ENCODE data around the gene PNP.

The PNP gene

DNA sequence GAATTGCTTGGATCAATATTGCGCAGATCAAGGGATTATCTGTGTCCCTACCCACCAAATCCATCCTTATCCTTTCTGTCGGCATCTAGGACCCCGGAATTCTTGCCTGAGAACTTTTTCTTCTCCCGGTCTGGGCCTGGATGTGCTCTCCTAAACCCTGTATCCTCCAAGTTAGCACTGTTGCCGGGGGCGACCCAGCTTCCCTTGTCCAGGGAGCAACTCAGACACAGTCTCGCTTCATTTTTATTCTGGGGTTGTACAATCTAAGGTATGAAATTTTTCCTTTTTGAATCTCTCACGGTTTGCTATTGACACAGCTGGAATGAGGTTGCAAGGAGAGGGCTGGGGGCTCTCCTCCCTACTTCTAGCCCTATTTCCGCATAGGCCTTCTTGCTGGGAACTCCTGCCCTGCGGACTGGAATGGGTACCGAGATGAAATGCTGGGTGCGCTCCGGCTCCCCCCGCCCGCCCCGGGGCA lies 403 bp upstream of the PNP start:
- H3K27me3 Mint-ChIP-seq (ENCODE audit: low read depth), result peaks cover 11% of the 10 kb centered on the region
- peak overlapping the region; percentile 99 for H3K4me3 Mint-ChIP-seq
- H3K4me1 Mint-ChIP-seq (ENCODE audit: low read depth), result peaks cover 30% of the 10 kb centered on the region
- H3K36me3 Mint-ChIP-seq (ENCODE audit: low read depth), result peaks cover 19% of the 10 kb centered on the region
- H3K9me3 Mint-ChIP-seq, result no peaks in the 10 kb centered on the region
- H3K27ac Mint-ChIP-seq, result peak overlapping the region; percentile 97

DNA sequence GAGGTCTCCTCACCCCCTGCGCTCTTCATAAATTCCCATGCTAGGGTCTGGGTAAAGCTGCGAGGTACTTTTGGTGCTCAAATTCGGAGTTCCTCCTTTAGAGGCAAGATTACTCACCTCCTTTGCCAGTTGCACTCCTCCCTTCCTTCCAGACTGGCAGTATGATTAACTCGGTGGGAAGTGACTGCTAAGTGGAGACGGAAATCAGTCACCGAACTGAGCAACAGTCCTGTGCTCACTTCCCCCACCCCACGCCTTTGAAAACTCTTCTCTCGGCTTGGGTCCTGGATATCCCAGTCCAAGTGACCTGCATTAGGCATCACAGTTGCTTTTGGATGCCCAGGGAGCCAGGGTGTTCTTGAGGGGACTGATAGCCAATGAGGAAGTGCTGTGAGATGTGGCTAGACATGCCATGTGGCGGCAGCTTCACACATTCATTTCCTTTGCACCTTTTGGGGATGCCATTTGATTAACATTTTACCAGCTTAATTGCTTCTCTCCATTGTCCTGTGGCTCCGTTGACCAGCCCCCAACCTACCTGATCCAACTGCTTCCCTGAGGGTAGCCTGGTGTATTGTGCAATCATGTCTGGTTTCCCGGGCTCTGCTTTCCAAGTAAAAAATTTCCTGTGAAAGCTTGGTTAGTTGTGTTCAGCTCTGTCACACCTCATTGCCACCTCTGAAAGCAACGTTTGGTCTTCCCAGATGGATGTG lies 840 bp downstream of the PNP start:
- Mint-ChIP-seq H3K4me1 (ENCODE audit: low read depth) (peaks cover 37% of the 10 kb centered on the region), H3K27ac (peak overlapping the region; percentile 97)

DNA sequence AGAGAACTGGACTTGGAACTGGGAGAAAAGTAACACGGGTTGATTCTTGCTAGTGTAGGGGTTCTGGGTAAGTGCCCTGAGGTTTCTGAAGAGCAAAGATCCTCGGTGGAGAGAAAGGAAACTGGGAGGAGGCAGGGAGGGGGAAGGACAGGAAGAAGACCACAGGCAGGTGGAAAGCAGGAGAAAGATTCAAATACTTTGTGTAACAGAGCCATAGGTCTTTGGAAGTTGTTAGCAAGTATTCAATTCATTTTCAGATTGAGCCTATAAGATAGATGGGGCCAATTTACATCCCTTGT lies 1.3 kb downstream of the PNP start:
- H3K4me3 Mint-ChIP-seq, result peak overlapping the region; percentile 99
- peak overlapping the region; percentile 97 for H3K27ac Mint-ChIP-seq
- peaks cover 38% of the 10 kb centered on the region for H3K4me1 Mint-ChIP-seq (ENCODE audit: low read depth)
- no peaks in the 10 kb centered on the region for H3K9me3 Mint-ChIP-seq
- peaks cover 36% of the 10 kb centered on the region for H3K36me3 Mint-ChIP-seq (ENCODE audit: low read depth)
- H3K27me3 Mint-ChIP-seq (ENCODE audit: low read depth), result peaks cover 11% of the 10 kb centered on the region

More for the DNA sequence above, 840 bp downstream of the PNP start:
- Mint-ChIP-seq H3K4me3 (peak overlapping the region; percentile 99), H3K36me3 (ENCODE audit: low read depth) (peaks cover 31% of the 10 kb centered on the region), H3K27me3 (ENCODE audit: low read depth) (peaks cover 11% of the 10 kb centered on the region), H3K9me3 (no peaks in the 10 kb centered on the region)

DNA sequence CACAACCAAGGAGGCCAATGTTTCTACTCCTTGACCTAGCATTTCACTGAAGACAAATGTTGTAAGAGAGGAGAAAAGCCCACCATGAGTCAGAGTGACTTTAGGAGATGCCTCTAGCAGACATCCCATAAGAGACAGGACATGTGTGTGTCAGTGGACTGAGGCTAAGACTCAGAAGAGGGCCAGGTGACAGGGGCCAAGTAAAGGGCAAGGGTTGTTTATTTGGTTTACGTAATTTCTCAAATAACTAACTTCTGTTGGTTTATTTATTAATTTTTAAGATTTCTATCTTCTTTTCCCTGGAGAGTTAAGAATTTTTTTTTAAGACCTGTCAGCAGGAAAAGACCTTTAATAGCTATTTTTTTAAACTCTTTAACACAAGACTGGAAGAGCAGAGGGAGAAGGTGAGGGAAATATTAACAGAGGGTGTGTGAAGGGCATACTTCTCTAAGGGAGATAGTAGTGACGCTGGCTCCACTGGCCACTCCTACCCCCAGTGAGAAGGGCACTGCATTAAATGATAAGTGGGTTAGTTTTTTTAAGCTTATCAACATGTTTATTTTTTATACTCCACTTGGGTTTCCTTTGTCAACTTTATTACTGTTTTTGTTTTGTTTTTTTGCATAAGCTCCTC lies 3.4 kb downstream of the PNP start:
- Mint-ChIP-seq H3K9me3 (no peaks in the 10 kb centered on the region), H3K27ac (peak overlapping the region; percentile 50), H3K27me3 (ENCODE audit: low read depth) (peaks cover 6% of the 10 kb centered on the region), H3K36me3 (ENCODE audit: low read depth) (peaks cover 55% of the 10 kb centered on the region), H3K4me1 (ENCODE audit: low read depth) (peaks cover 50% of the 10 kb centered on the region), H3K4me3 (peak overlapping the region; percentile 39)

DNA sequence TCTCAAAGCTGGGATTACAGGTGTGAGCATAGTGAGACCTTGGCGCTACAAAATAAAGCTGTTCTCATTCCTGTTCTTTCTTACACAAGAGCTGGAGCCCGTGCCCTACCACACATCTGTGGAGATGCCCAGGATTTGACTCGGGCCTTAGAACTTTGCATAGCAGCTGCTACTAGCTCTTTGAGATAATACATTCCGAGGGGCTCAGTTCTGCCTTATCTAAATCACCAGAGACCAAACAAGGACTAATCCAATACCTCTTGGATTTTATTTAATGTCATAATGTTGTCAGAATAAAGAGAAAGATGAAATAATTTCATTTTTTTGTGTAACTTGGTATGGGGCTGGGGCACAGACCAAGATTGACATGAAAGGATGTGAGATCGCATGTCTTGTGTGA lies 7.6 kb downstream of the PNP start:
- Mint-ChIP-seq H3K27ac (peak overlapping the region; percentile 79), H3K36me3 (ENCODE audit: low read depth) (peaks cover 66% of the 10 kb centered on the region), H3K27me3 (ENCODE audit: low read depth) (no peaks in the 10 kb centered on the region), H3K4me1 (ENCODE audit: low read depth) (peaks cover 36% of the 10 kb centered on the region), H3K4me3 (peak overlapping the region; percentile 67), H3K9me3 (no peaks in the 10 kb centered on the region)

DNA sequence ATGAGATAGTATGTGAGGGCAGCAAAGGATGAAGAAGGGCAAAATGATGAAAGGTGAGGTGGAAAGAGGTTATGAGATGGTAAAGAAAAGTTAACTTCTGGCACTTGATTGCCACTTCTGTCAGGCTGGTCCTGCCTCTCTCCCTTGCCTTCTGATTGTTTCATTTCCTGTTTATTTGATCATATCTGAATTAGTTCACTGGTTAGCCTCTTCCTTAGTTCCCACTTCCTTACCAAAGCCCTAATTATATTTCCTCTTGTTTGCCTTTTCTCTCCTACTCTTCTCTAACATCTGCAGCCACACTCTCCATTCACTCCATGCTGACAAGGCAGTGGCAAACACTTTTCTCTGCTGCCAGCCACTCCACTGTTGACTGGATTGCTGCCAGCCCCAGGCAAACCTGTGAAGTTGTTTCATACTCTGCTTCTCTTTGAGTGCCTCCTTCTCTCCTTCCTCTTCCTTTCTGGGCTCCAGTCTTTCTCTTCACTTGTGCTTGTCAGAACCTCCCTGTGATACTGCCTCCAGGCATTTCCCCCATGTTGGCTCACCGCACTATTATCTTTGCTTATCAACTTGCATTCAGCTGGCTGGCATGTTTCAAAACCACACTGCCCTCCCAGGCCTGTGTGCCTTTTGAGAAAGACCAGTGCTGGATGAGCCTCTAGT lies 8.1 kb downstream of the PNP start:
- H3K36me3 Mint-ChIP-seq (ENCODE audit: low read depth), result peaks cover 63% of the 10 kb centered on the region
- peaks cover 31% of the 10 kb centered on the region for H3K4me1 Mint-ChIP-seq (ENCODE audit: low read depth)

DNA sequence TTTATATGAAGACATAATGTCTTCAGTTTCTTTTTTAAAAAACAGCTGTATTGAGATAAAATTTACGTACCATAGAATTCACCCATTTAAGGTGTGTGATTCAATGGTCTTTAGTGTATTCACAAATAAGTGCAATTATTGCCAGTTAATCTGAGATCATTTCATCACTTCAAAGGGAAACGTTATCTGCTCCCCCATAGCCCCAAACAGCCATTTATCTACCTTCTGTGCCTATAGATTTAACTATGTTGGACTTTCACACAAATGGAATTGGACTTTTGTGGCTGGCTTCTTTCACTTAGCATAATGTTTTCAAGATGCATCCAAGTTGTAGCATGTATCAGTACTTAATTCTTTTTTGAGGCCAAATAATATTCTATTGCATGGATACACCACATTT lies 9.7 kb downstream of the PNP start:
- Mint-ChIP-seq H3K4me1 (ENCODE audit: low read depth) (peaks cover 24% of the 10 kb centered on the region), H3K9me3 (no peaks in the 10 kb centered on the region), H3K27me3 (ENCODE audit: low read depth) (no peaks in the 10 kb centered on the region), H3K4me3 (no peak overlapping the region), H3K36me3 (ENCODE audit: low read depth) (peaks cover 50% of the 10 kb centered on the region), H3K27ac (no peak overlapping the region)

More for the DNA sequence above, 8.1 kb downstream of the PNP start:
- peak overlapping the region; percentile 67 for H3K4me3 Mint-ChIP-seq
- H3K27me3 Mint-ChIP-seq (ENCODE audit: low read depth), result no peaks in the 10 kb centered on the region
- no peaks in the 10 kb centered on the region for H3K9me3 Mint-ChIP-seq
- peak overlapping the region; percentile 79 for H3K27ac Mint-ChIP-seq

DNA sequence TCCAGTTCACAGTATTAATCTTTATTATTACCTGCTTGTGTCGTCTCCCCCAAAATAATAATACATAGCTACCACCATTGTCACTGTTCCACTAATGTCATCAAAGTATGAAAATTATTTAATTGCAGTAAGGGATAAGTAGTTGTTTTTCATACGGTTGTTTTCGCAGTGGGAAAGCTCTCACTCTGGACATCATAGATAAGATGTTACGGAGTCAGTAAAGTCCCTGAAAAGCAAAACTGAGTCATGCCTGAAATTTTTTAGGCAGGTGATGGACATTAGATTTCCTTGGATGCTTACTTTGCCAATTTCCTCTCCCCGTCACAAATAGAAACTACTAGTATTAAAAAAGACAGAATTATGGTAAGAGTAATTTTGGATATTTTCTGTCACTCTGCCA lies 13.2 kb downstream of the PNP start:
- H3K4me1 Mint-ChIP-seq (ENCODE audit: low read depth), result peaks cover 15% of the 10 kb centered on the region
- no peak overlapping the region for H3K4me3 Mint-ChIP-seq
- H3K9me3 Mint-ChIP-seq, result no peaks in the 10 kb centered on the region
- H3K36me3 Mint-ChIP-seq (ENCODE audit: low read depth), result peaks cover 17% of the 10 kb centered on the region
- no peak overlapping the region for H3K27ac Mint-ChIP-seq
- no peaks in the 10 kb centered on the region for H3K27me3 Mint-ChIP-seq (ENCODE audit: low read depth)

DNA sequence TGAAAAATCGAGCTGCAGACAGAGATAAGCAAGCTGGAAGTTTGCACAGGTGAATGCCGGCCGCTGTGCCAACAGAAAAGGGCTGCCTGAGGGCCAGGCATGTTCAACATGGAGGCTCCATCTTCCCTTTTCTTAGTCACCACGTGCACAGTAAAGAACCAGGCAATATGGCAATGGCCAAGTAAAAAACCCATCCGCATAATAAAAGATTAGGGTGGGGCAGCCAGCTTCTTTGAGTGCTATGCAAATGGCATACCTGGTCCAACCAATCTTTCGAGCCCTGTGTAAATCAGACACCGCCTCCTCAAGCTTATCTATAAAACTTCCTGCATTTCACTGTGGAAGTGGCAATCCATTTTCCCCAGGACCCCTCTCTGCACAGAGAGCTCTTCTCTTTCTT lies 16.7 kb downstream of the PNP start:
- Mint-ChIP-seq H3K27me3 (ENCODE audit: low read depth) (no peaks in the 10 kb centered on the region), H3K4me1 (ENCODE audit: low read depth) (peaks cover 35% of the 10 kb centered on the region), H3K36me3 (ENCODE audit: low read depth) (peaks cover 3% of the 10 kb centered on the region), H3K4me3 (no peak overlapping the region), H3K9me3 (no peaks in the 10 kb centered on the region), H3K27ac (no peak overlapping the region)

DNA sequence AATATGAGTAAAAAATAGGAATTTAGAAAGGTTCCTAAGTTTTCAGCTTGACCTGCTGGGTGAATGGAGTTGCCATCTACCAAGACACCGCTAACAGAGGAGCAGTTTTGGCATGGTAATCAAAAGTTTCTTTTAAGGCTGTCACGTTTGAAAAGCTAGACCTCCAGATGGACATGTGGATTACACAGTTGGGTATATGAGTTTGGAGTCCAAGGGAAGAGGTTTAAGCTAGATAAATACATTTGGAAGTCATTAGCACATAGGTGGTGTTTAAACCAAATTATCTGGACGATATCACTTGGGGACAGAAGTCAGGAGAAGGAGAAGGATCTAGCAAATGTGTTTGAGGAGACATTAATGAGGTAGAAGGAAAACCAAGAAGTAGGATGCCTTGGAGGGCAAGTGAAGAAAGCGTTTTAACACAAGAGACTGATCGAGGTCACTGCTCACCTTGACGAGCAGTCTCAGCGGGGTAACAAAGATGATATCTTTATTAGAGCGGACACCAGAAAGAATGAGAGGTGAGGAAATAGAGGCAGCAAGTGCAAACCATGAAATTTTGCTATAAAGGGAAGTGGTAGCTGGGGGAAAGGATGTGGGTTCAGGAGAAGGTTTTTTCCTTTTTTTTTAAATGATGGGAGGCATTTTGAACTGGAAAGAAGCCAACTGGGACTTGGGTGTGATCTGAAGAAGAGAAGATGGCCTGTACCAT lies 17.6 kb downstream of the PNP start:
- Mint-ChIP-seq H3K4me3 (peak overlapping the region; percentile 29), H3K9me3 (no peaks in the 10 kb centered on the region), H3K27me3 (ENCODE audit: low read depth) (no peaks in the 10 kb centered on the region), H3K27ac (peak overlapping the region; percentile 21), H3K36me3 (ENCODE audit: low read depth) (peaks cover 3% of the 10 kb centered on the region), H3K4me1 (ENCODE audit: low read depth) (peaks cover 40% of the 10 kb centered on the region)

DNA sequence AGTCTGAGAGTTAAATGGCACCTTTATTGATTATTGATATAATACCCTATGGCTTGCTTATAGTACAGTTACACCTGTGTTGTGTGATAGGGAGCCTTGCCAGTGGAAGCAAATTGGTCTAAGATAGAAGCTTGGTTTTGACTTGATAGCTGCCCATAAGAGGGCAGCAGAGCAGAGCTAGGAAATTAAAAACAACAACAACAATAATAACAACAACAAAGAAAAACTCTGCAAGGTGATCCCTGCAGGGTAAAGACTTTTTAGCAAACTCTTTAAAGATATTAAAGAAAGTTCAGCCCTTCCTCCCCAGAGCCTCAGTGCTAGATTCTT lies 18.2 kb downstream of the PNP start:
- Mint-ChIP-seq H3K27ac (peak overlapping the region; percentile 37), H3K9me3 (no peaks in the 10 kb centered on the region), H3K4me3 (no peak overlapping the region), H3K36me3 (ENCODE audit: low read depth) (peaks cover 3% of the 10 kb centered on the region), H3K4me1 (ENCODE audit: low read depth) (peaks cover 40% of the 10 kb centered on the region), H3K27me3 (ENCODE audit: low read depth) (no peaks in the 10 kb centered on the region)

DNA sequence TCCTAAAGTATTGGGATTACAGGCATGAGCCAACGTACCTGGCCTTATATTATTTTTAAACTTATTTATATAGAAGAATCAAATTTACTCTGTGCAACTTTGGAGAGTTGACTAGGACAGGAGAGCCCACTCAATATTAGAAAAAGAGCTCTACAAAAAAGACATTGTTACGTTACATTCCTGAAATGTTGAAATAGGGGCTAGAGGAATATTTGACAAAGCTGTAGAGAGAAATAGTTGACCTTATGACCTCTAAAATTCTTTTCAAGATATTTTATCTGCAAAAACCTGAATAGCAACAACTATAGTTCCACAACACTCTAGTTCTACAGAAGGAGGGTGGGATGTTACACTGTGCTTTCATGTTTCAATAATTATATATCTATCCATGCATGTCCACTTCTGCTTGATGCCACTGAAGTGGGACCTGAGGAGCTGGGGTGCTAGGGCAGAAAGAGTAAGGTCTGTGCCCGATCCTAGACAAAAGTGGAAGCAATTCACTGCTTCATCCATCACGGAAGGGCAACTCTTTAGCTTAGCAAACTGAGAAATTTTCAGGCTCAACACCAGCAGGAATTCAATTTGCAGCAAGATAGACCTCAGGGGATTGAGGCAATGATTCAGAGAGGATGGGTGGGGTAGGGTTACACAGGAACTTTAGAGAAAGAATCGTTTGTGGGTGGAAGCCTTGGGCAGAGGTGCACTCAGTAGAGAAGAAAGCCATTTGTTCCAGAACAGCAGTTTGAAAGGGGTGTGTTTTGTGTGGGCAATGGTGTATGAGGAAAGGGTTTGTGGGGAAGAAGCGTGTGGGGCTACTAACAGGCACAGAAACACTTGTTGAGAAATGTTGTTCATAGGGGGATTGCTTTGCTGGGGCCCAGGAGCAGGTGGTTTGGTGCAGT lies 20.1 kb downstream of the PNP start:
- peak overlapping the region; percentile 56 for H3K4me3 Mint-ChIP-seq
- peaks cover 45% of the 10 kb centered on the region for H3K4me1 Mint-ChIP-seq (ENCODE audit: low read depth)
- H3K27ac Mint-ChIP-seq, result peak overlapping the region; percentile 78
- H3K9me3 Mint-ChIP-seq, result no peaks in the 10 kb centered on the region
- H3K36me3 Mint-ChIP-seq (ENCODE audit: low read depth), result peaks cover 3% of the 10 kb centered on the region
- H3K27me3 Mint-ChIP-seq (ENCODE audit: low read depth), result no peaks in the 10 kb centered on the region

DNA sequence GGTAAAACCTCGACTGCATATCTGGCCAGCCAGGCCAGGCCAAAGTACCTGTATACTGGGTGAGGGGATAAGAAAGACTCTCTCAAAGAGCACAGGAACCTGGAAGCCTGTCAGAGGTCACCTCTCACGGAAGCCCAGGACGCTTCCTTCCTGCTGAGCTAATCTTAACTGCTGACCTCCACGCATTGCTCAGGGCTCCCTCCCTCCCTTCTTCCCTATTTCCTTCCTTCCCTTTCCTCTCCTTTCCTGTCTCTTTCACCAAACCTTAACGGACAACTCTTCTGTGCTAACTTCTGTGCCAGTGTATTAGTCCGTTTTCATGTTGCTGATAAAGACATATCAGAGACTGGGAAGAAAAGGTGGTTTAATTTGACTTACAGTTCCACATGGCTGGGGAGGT lies 21.4 kb downstream of the PNP start:
- Mint-ChIP-seq H3K4me1 (ENCODE audit: low read depth) (peaks cover 52% of the 10 kb centered on the region), H3K27ac (peak overlapping the region; percentile 86), H3K27me3 (ENCODE audit: low read depth) (no peaks in the 10 kb centered on the region), H3K36me3 (ENCODE audit: low read depth) (peaks cover 5% of the 10 kb centered on the region), H3K4me3 (peak overlapping the region; percentile 16), H3K9me3 (no peaks in the 10 kb centered on the region)

DNA sequence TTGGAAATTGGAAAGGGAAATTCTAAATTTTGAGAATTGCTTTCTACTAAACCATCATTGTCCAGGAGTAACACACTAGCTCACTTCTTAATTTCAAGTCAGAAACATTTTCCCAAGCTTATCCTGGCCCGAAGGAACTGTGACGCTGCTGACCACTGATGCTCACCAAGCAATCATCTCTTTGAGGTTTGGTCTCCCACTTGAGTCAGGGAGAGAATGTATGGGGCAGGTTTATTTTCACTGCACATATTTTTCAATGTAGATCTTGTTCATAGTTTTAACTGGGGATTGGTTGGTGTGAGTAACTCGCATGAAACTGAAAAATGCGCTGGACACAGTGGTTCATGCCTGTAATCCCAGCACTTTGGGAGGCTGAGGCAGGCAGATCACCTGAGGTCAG lies 23.3 kb downstream of the PNP start:
- Mint-ChIP-seq H3K27ac (no peak overlapping the region), H3K4me1 (ENCODE audit: low read depth) (peaks cover 48% of the 10 kb centered on the region), H3K36me3 (ENCODE audit: low read depth) (peaks cover 3% of the 10 kb centered on the region), H3K4me3 (no peak overlapping the region), H3K27me3 (ENCODE audit: low read depth) (no peaks in the 10 kb centered on the region), H3K9me3 (no peaks in the 10 kb centered on the region)
